Hair follicle dermal papilla cell (primary cell): ENCODE data around the gene LAMC2. TPM values are rescaled to one million over a fixed set of nuclear protein-coding genes. Genes with fewer than 3 reads are reported as not detected.

Source experiments
- total RNA-seq: library from RNA; depleted of rRNA; stranded (reverse); fragments of >200 nt; gene quantifications from 2 replicates; pipeline ENCODE4 v1.2.3, GENCODE V29; 2012

LAMC2 gene
- 2.3 and 4.7 TPM in 2 replicates for total RNA-seq

GRCh38 chr1:183185941-183186490 lies at the start of gene LAMC2:
Gene LAMC2, plus strand, starts transcription at chr1:183186264. Its CDS starts 89 bp downstream, at chr1:183186353.

Other genes with a start within 250 kb of the LAMC2 start
- under 0.01 TPM in 1 of 2 replicates, not detected in the other for gene SHCBP1L, start 233.1 kb upstream of the LAMC2 start, total RNA-seq
- 472 and 609 TPM in 2 replicates for gene LAMC1, start 162.8 kb upstream of the LAMC2 start, total RNA-seq
- gene NMNAT2, start 232.1 kb downstream of the LAMC2 start, total RNA-seq: 1.9 and 3.3 TPM in 2 replicates